ELR (cell line): ENCODE data around the gene VSTM2A.
"Not testable (repeated sequence)": the region's sequence is repeated elsewhere in the genome, so short reads cannot be mapped to it uniquely, and the experiment has no call there.

Experiments used
- DNase-seq: peaks from one replicate; pipeline ENCODE4 v3.0.0-alpha.2; 2015; ENCODE audit warnings: low read depth

VSTM2A gene

GRCh38 chr7:54541669-54542625 is at the start of gene VSTM2A:
TSS of gene VSTM2A (plus strand) at chr7:54542375. CDS start at chr7:54542731, 356 bp downstream.
- DNase-seq = no peak

GRCh38 chr7:54504531-54504930 is 37.6 kb upstream of the VSTM2A start:
- not testable (repeated sequence) for DNase-seq

GRCh38 chr7:54529568-54529967 is 12.6 kb upstream of the VSTM2A start:
- DNase-seq = no peak

- DNase-seq = no peak
These were observed 4.1 kb upstream of the VSTM2A start for GRCh38 chr7:54538122-54538521.

- DNase-seq = no peak
These were observed 895 bp downstream of the VSTM2A start for GRCh38 chr7:54543051-54543488.

- DNase-seq = no peak
These were observed 2.0 kb downstream of the VSTM2A start for GRCh38 chr7:54544149-54544526.

- DNase-seq = no peak
These were observed 2.5 kb downstream of the VSTM2A start for GRCh38 chr7:54544527-54545240.

- no peak for DNase-seq
These were observed 3.0 kb downstream of the VSTM2A start for GRCh38 chr7:54545241-54545563.

- peak; percentile 0 for DNase-seq
These were observed 4.2 kb downstream of the VSTM2A start for GRCh38 chr7:54546081-54546985.

- no peak for DNase-seq
These were observed 4.8 kb downstream of the VSTM2A start for GRCh38 chr7:54546986-54547314.

- DNase-seq = no peak
These were observed 8.3 kb downstream of the VSTM2A start for GRCh38 chr7:54550471-54550870.

GRCh38 chr7:54556121-54556520 is 13.9 kb downstream of the VSTM2A start:
- no peak for DNase-seq

GRCh38 chr7:54559401-54559800 is 17.2 kb downstream of the VSTM2A start:
- DNase-seq = no peak

- no peak for DNase-seq
These were observed 18.0 kb downstream of the VSTM2A start for GRCh38 chr7:54560198-54560597.

GRCh38 chr7:54560723-54561122 is 18.5 kb downstream of the VSTM2A start:
- DNase-seq = no peak

- DNase-seq = no peak
These were observed 21.2 kb downstream of the VSTM2A start for GRCh38 chr7:54563329-54563916.

- no peak for DNase-seq
These were observed 23.3 kb downstream of the VSTM2A start for GRCh38 chr7:54565432-54565831.

- peak; percentile 7 for DNase-seq
These were observed 39.3 kb downstream of the VSTM2A start for GRCh38 chr7:54581511-54581910.

GRCh38 chr7:54591404-54592386 is 49.5 kb downstream of the VSTM2A start:
- no peak for DNase-seq

- no peak for DNase-seq
These were observed 54.6 kb downstream of the VSTM2A start for GRCh38 chr7:54596747-54597146.

GRCh38 chr7:54615537-54615936 is 73.4 kb downstream of the VSTM2A start:
- peak; percentile 2 for DNase-seq
